ENCODE measurements around the gene MLST8.
"Not testable (repeated sequence)": the region's sequence is repeated elsewhere in the genome, so short reads cannot be mapped to it uniquely, and the experiment has no call there.

Gene MLST8

GRCh38 chr16:2250652-2251295 is 45.5 kb downstream of the MLST8 start:
- DNase-seq = peak; percentile 60

DNA sequence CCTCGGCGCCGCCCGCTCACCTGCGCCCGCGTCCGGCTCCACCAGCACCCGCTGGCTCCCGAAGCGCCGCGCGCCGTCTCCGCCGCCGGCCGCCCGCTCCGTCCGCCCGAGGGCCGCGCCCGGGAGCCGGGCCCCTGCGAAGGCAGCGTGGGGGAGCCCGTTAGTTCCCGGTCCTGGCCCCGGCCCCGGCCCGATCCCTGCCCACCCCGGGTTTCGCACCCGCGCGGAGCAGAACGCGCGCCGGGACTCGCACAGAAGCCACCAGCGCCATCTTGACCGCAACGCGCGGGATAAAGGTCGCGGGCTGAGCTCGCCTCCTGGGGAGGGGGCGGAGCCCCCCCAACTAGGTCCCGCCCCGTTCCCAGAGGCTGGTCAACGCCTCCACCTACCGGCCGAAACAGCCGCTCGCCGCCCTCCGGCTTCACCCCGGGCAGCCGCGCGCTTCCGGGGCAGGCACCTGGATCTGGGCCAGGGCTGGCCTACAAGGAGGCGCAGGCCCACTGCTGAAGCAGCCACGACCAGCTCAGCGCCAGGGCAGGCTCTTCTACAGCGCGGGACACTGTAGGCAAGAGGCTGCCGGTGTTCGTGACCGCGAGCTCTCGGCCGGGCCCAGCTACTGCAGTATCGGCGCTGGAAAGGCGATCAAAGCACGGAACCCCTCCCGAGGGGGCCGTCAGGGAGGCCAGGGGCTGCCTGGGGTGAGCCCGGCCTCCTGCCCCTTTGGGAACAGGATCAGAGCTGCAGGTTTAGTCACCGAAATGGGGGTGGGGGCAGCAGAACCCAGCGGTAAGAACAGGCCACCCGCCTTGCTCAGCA is 46.2 kb downstream of the MLST8 start, which contains the start of gene ECI1:
ECI1 (minus strand) TSS at position 292 of the 816 bp plus-strand sequence; CDS start at position 271, 21 bp downstream.
- peak; percentile 89 for DNase-seq

DNA sequence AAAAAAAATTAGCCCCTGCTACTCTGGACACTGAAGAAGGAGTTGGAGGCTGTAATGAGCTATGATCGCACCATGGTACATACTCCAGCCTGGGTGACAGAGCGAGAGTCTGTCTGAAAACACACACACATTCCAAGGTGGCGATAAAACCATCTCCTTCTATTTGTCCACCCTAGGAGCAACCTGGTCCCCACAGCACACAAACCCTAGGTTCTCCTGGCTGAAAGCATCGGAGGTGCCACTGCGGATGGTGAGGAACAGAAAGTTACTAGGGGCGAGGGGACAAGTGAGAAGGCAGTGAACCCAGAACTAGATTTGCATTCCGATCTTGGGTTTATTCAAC is 47.5 kb downstream of the MLST8 start:
- no peak for DNase-seq

GRCh38 chr16:2253293-2253692 is 48.0 kb downstream of the MLST8 start:
- no peak for DNase-seq

GRCh38 chr16:2256531-2257140 is 51.4 kb downstream of the MLST8 start:
- DNase-seq = no peak

GRCh38 chr16:2257726-2258125 is 52.5 kb downstream of the MLST8 start:
- DNase-seq = no peak

DNA sequence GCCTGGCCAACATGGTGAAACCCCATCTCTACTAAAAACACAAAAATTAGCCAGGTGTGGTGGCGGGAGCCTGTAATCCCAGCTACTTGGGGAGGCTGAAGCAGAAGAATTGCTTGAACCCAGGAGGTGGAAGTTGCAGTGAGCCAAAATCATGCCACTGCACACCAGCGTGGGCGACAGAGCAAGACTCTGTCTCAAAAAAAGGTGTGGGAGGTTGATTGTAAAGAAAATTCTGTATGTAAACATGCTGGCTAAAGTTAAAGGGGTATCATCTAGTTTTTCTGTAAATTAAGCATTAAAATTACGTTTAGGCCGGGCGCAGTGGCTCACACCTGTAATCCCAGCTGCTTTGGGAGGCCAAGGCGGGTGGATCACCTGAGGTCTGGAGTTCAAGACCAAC is 53.3 kb downstream of the MLST8 start:
- DNase-seq = not testable (repeated sequence)
